Measurements from ENCODE around the gene TM9SF3. TPM values are rescaled to one million over a fixed set of nuclear protein-coding genes. Genes with fewer than 3 reads are reported as not detected.
A peak's percentile ranks its signal among the peaks of the same experiment; 100 is the strongest.
"Not testable (repeated sequence)": the region's sequence is repeated elsewhere in the genome, so short reads cannot be mapped to it uniquely, and the experiment has no call there.

The TM9SF3 gene
- polyA plus RNA-seq, 1 donor: 221 TPM

DNA sequence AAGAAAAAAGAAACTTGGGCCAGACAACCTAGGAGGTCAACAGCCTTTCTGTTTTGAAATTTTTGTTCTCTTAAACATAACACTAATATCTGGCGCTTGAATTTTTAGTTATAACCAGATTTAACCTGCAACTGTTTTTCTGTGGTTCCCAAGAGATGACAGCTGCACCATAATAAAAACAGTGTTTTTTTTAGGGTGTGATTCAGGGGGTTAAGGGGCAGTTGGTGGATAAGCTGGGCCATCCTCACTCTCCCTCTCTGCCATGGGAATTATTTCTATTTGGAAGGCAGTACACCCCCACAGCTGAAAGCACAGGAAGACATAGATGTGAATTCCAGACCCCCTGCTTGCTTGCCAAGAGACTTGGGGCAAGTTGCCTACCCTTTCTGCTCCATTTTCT lies 20.1 kb upstream of the TM9SF3 start:
- no peak for DNase-seq

DNA sequence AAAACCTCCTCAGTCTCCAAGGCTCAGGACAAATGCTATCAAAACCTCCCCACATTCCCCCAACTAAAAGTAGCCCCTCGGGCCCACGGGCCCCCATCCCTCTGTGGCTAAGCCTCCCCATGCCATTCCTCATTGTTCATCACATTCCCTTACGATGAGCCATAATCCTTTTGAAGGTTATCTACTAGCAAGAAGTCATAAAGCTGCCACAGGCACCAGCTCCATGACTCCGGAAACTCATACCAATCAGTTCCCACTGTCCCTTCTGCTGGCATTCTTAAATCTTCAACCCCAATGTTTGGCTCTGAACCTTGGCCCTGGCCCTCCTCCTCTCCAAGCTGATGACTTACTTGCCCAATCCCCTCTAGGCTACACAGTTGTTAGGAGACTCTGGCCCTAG lies 19.4 kb upstream of the TM9SF3 start:
- no peak for DNase-seq

- DNase-seq: no peak
These were observed 13.5 kb upstream of the TM9SF3 start for GRCh38 chr10:96600337-96600736.

- DNase-seq: no peak
These were observed 12.0 kb upstream of the TM9SF3 start for GRCh38 chr10:96598846-96599245.

GRCh38 chr10:96596422-96597407 lies 9.9 kb upstream of the TM9SF3 start:
- no peak for DNase-seq

GRCh38 chr10:96595741-96596140 lies 8.9 kb upstream of the TM9SF3 start:
- DNase-seq: no peak

DNA sequence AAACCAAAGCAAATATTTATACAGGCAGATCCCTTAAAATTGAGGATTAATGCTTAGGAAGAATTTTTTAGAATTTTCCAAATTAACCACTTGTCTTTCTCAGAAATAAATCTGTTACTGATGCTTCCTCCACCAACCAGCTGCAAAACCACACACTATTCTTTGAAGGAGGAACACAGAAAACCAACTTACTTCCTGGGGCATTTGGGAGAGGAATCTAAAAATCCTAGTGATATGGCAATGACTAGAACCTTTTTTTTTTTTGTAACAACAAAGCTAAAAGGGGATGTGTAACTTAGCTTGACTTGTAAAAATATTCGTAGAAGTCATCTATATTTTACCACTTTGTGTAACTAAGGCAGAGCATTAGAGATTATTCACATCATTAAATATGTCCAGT lies 5.1 kb upstream of the TM9SF3 start:
- no peak for DNase-seq

GRCh38 chr10:96588616-96589419 lies 2.0 kb upstream of the TM9SF3 start:
- no peak for DNase-seq

DNA sequence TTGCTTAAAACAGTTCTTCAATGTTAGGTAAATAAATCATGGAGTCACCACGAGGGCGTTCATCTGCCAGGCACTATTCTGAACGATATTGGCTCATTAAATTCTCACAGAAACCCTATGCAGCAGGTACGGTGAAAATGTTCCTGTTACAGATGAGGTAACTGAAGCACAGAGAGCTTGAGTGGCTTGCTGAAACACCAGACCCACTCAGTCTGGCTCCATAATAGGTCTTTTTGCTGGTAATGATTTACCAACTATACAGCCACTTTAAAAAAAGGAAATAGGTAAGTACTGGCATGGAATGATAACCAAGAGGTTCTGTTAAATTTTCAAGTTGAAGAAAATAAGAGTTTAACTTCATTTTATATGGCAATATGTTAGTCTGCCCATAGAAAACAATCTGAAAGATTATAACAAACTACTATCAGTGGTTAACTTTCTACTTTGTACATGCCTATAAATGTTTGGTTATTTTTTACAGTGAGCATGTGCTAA lies 1.3 kb upstream of the TM9SF3 start:
- DNase-seq: peak; percentile 24

- peak; percentile 63 for DNase-seq
These were observed 650 bp upstream of the TM9SF3 start for GRCh38 chr10:96587264-96588059.

GRCh38 chr10:96585736-96586418 lies 935 bp downstream of the TM9SF3 start:
- peak; percentile 7 for DNase-seq

DNA sequence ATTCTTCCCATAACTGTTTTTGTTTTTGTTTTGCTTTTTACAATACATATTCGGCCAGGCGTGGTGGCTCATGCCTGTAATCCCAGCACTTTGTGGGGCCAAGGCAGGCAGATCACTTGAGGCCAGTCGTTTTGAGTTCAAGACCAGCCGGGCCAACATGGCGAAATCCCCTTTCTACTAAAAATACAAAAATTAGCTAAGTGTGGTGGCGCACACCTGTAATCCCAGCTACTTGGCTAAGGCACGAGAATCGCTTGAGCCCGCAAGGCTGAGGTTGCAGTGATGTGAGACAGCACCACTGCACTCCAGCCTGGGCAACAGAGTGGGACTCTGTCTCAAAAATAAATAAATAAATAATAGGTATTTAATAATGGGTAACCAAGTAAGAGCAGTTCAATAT lies 2.3 kb downstream of the TM9SF3 start:
- DNase-seq: no peak

GRCh38 chr10:96584035-96584434 lies 2.8 kb downstream of the TM9SF3 start:
- DNase-seq: no peak

DNA sequence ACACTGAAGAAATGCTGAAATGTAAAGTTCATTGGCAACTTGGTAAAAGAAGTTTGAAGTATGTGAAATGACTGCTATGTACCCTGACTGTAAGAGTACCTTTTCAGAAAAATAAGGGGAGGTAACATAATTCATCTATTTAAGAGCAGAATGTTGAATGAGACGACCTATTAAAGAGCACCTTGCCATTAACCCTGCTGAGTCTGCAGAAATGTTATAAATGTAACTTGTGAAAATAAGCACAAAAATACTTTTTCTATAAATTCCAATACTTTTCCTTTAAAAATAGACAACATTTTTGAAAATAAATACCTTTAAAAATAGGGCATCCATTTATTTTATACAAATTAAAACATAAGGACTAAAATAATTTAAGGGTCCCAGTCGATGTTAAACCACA lies 7.7 kb downstream of the TM9SF3 start:
- DNase-seq: no peak

- DNase-seq: no peak
These were observed 8.2 kb downstream of the TM9SF3 start for GRCh38 chr10:96578633-96579032.

DNA sequence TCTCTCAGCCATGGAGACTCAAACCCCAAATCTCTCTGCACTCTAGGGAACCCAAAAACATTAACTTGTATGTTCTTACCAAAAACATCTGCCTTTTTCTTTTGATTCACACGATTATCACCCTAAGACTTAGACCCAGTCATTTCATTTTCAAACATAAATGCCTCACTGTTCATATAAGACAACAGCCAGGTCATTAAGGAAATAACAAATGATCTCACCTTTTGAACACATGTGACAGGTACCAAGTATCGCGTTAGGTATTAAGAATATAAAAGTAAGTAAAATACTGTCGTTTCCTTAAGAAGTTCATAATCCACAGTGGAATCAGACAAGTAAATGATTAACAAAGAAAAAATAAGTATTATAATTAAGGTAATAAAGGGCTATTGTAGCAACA lies 8.8 kb downstream of the TM9SF3 start:
- no peak for DNase-seq

GRCh38 chr10:96577069-96577468 lies 9.7 kb downstream of the TM9SF3 start:
- DNase-seq: no peak

GRCh38 chr10:96576277-96576980 lies 10.4 kb downstream of the TM9SF3 start:
- DNase-seq: no peak

DNA sequence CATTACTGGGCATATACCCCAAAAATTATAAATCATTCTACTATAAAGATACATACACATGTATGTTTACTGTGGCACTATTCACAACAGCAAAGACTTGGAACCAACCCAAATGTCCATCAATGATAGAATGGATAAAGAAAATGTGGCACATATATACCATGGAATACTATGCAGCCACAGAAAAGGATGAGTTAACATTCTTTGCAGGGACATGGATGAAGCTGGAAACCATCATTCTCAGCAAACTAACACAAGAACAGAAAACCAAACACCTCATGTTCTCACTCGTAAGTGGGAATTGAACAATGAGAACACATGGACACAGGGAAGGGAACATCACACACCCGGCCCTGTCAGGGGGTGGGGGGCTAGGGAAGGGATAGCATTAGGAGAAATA lies 12.2 kb downstream of the TM9SF3 start:
- not testable (repeated sequence) for DNase-seq

- no peak for DNase-seq
These were observed 13.8 kb downstream of the TM9SF3 start for GRCh38 chr10:96573036-96573435.
